ENCODE results near the gene NHS.

Gene NHS

GRCh38 chrX:17374619-17375366, at the start of gene NHS:
NHS (plus strand) TSS chrX:17375200; CDS start chrX:17375758, 558 bp downstream.
- no peak for DNase-seq

GRCh38 chrX:17328837-17329236, 46.2 kb upstream of the NHS start:
- DNase-seq: no peak

- no peak for DNase-seq
Measured at GRCh38 chrX:17336377-17336776, 38.6 kb upstream of the NHS start.

- no peak for DNase-seq
Measured at GRCh38 chrX:17355976-17356375, 19.0 kb upstream of the NHS start.

- DNase-seq: no peak
Measured at GRCh38 chrX:17359500-17359899, 15.5 kb upstream of the NHS start.

- DNase-seq: no peak
Measured at GRCh38 chrX:17361620-17362019, 13.4 kb upstream of the NHS start.

- DNase-seq: no peak
Measured at GRCh38 chrX:17368002-17368401, 7.0 kb upstream of the NHS start.

GRCh38 chrX:17369309-17369708, 5.7 kb upstream of the NHS start:
- no peak for DNase-seq

- DNase-seq: no peak
Measured at GRCh38 chrX:17370191-17370590, 4.8 kb upstream of the NHS start.

- no peak for DNase-seq
Measured at GRCh38 chrX:17372052-17372451, 2.9 kb upstream of the NHS start.

GRCh38 chrX:17373337-17373736, 1.7 kb upstream of the NHS start:
- DNase-seq: no peak

GRCh38 chrX:17375367-17375636, 302 bp downstream of the NHS start:
- DNase-seq: no peak

- no peak for DNase-seq
Measured at GRCh38 chrX:17375637-17376430, 834 bp downstream of the NHS start.

- DNase-seq: no peak
Measured at GRCh38 chrX:17376431-17377077, 1.6 kb downstream of the NHS start.

GRCh38 chrX:17377091-17377717, 2.2 kb downstream of the NHS start:
- DNase-seq: no peak

- DNase-seq: no peak
Measured at GRCh38 chrX:17377795-17378194, 2.8 kb downstream of the NHS start.

- DNase-seq: no peak
Measured at GRCh38 chrX:17380221-17380620, 5.2 kb downstream of the NHS start.

GRCh38 chrX:17390419-17390850, 15.4 kb downstream of the NHS start:
- no peak for DNase-seq

- DNase-seq: no peak
Measured at GRCh38 chrX:17395154-17395553, 20.2 kb downstream of the NHS start.

- no peak for DNase-seq
Measured at GRCh38 chrX:17397074-17397473, 22.1 kb downstream of the NHS start.

GRCh38 chrX:17403189-17403691, 28.2 kb downstream of the NHS start:
- DNase-seq: no peak

GRCh38 chrX:17403972-17404371, 29.0 kb downstream of the NHS start:
- DNase-seq: no peak

GRCh38 chrX:17405225-17405969, 30.4 kb downstream of the NHS start:
- no peak for DNase-seq

Data from activated naive CD4-positive, alpha-beta T cell treated with anti-CD3 and anti-CD28 coated beads, Interleukin-2, amount 50 U/mL, for 16 hours (primary cell).